ENCODE measurements around the gene ANGPTL1. TPM values are rescaled to one million over a fixed set of nuclear protein-coding genes. Genes with fewer than 3 reads are reported as not detected.

ANGPTL1 gene
- total RNA-seq = 10 to 100 TPM; 13.2 to 25.7 (median 20.6) TPM
- polyA plus RNA-seq = 19.1 TPM
- long read RNA-seq, donor 1, transcript ANGPTL1-201 (6 exons, 3,348 nt) = major isoform, 6 of 23 reads
- long read RNA-seq, donor 1, transcript ANGPTL1-202 (5 exons, 2,289 nt) = major isoform, 6 of 23 reads
- long read RNA-seq, donor 1, partial matches to known transcripts = 10 of 23 reads
- long read RNA-seq, donor 1, other reads (novel, unspliced or antisense) = 1 of 23 reads
- long read RNA-seq, donor 2, partial matches to known transcripts = 6 of 8 reads
- long read RNA-seq, donor 2, other reads (novel, unspliced or antisense) = 0 of 8 reads
- long read RNA-seq, donor 3, transcript ANGPTL1-202 (5 exons, 2,289 nt) = minor isoform, 7 of 50 reads
- long read RNA-seq, donor 3, transcript ANGPTL1-201 (6 exons, 3,348 nt) = major isoform, 8 of 50 reads
- long read RNA-seq, donor 3, partial matches to known transcripts = 30 of 50 reads
- long read RNA-seq, donor 3, other reads (novel, unspliced or antisense) = 5 of 50 reads
- long read RNA-seq, donor 4, partial matches to known transcripts = 1 of 4 reads
- long read RNA-seq, donor 4, other reads (novel, unspliced or antisense) = 0 of 4 reads

GRCh38 chr1:178870944-178871343 is at the start of gene ANGPTL1:
Gene ANGPTL1, minus strand, starts transcription at chr1:178871077. Its CDS starts 5,301 bp downstream, at chr1:178865776.
- Histone ChIP-seq H3K27ac (ENCODE audit: low read length) (no peak within 1 kb of the TSS), H3K9me3 (ENCODE audit: control insufficient read depth, low read length) (no peaks in the 10 kb centered on the region), H3K27me3 (ENCODE audit: control insufficient read depth, insufficient read depth) (no peaks in the 10 kb centered on the region), H3K4me3 (ENCODE audit: low read length) (peak within 1 kb of the TSS; percentile 68), H3K4me1 (ENCODE audit: control insufficient read depth, insufficient read depth, low read length) (no peaks in the 10 kb centered on the region)
- intact Hi-C loops (cut with DNase I) = no loop called here
- no peak for DNase-seq
- 43% methylated on average over 4 of the region's 4 CpGs for WGBS
- ATAC-seq = peak; percentile 41 to 77

DNA sequence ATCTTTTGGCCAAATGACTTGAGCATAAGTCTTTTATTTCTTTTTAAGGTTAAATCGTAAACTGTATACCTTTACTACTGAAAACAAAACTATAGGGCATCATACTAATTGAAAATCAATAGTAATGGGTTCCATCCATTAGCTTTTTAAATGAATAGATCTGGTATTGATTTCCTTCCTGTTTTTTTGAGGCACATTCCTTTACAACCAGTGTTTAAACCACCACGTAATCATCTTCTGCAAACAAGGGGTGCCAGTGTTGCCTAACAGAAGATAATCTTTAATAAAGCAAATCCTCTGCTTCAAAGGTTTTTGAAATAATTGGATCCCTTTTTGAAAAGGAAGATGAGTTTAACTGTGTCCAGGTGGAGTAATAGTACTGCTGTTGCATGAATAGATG is 48.7 kb upstream of the ANGPTL1 start:
- intact Hi-C loops (cut with DNase I) = no loop called here
- DNase-seq (no peak), ATAC-seq (no peak)
- no peak overlapping the region for H3K4me3 ChIP-seq (ENCODE audit: low read length)
- H3K4me1 ChIP-seq (ENCODE audit: control insufficient read depth, insufficient read depth, low read length) = peaks cover 1% of the 10 kb centered on the region
- H3K27ac ChIP-seq (ENCODE audit: low read length) = no peak overlapping the region
- H3K27me3 ChIP-seq (ENCODE audit: control insufficient read depth, insufficient read depth) = no peaks in the 10 kb centered on the region
- 85% methylated on average over 2 of the region's 2 CpGs for WGBS
- H3K9me3 ChIP-seq (ENCODE audit: control insufficient read depth, low read length) = no peaks in the 10 kb centered on the region

DNA sequence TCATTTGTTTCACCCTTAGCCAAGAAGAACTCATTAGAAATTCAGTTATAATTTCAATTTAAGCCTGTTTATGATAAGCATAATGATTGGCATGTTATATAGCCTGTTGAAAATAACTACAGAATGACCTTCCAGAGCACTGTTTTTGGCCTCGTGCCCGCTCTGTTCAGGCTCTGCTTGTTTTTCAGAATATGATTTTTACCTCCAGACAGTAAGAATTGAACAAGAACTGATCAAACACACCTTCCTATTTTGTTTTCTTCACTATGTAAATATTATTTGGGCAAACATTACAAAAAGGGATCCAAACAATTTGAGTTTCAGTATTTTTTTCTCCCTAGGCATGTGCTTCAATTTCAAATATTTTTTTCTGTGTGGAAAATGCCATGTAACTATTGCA is 48.1 kb upstream of the ANGPTL1 start:
- H3K4me3 ChIP-seq (ENCODE audit: low read length) = no peak overlapping the region
- no peaks in the 10 kb centered on the region for H3K9me3 ChIP-seq (ENCODE audit: control insufficient read depth, low read length)
- no peak for ATAC-seq
- WGBS = 66% methylated on average over 2 of the region's 2 CpGs
- no peak overlapping the region for H3K27ac ChIP-seq (ENCODE audit: low read length)
- peak in 2 of 3 donors; percentile 46 to 71 for DNase-seq
- peaks cover 1% of the 10 kb centered on the region for H3K4me1 ChIP-seq (ENCODE audit: control insufficient read depth, insufficient read depth, low read length)
- H3K27me3 ChIP-seq (ENCODE audit: control insufficient read depth, insufficient read depth) = no peaks in the 10 kb centered on the region
- intact Hi-C loops (cut with DNase I) = no loop called here

- 62% methylated on average over 6 of the region's 6 CpGs for WGBS
- H3K27ac ChIP-seq (ENCODE audit: low read length) = no peak overlapping the region
These were observed 47.4 kb upstream of the ANGPTL1 start for GRCh38 chr1:178918308-178918707.

DNA sequence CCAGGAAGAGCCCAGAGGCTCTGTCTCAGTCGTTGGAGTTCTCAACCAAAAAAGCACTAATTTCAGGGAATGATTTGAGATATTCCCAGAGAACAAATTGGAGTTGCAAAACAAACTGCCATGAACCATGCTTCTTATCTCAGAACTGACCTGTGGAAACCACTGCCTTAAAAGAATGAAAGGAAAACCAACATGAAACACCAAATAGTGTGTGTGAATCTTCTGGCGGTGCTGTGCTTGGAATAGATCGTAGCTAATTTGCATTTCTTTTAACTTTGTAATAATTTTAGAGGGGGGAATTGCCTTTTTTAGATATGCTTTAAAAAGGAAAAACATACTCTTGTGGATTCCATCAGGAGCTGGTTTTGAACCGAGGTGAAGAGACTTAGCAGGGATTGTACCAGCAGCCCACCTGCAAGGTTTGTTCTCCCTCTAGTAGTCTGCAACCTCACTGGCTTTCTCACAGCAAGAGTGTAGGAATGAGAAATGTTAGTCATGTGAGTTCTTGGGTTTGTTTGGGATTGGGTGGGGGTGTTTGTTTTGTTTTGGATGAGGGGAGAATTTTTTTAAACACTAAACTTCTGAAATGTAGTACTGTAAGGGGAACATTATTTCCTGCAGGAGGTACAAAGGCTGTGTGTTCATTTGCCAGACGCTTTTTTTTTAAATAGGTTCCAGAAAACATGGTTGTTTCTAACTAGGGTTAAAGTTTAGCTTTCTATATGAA is 45.7 kb upstream of the ANGPTL1 start:
- ATAC-seq = no peak
- H3K27ac ChIP-seq (ENCODE audit: low read length) = no peak overlapping the region
- peaks cover 1% of the 10 kb centered on the region for H3K4me1 ChIP-seq (ENCODE audit: control insufficient read depth, insufficient read depth, low read length)
- intact Hi-C loops (cut with DNase I) = no loop called here
- H3K27me3 ChIP-seq (ENCODE audit: control insufficient read depth, insufficient read depth) = no peaks in the 10 kb centered on the region
- H3K4me3 ChIP-seq (ENCODE audit: low read length) = no peak overlapping the region
- no peaks in the 10 kb centered on the region for H3K9me3 ChIP-seq (ENCODE audit: control insufficient read depth, low read length)
- DNase-seq = no peak
- WGBS = 75% methylated on average over 5 of the region's 5 CpGs

More at GRCh38 chr1:178918308-178918707, 47.4 kb upstream of the ANGPTL1 start:
- Histone ChIP-seq H3K4me3 (ENCODE audit: low read length) (no peak overlapping the region), H3K9me3 (ENCODE audit: control insufficient read depth, low read length) (no peaks in the 10 kb centered on the region), H3K4me1 (ENCODE audit: control insufficient read depth, insufficient read depth, low read length) (peaks cover 1% of the 10 kb centered on the region), H3K27me3 (ENCODE audit: control insufficient read depth, insufficient read depth) (no peaks in the 10 kb centered on the region)
- DNase-seq (no peak), ATAC-seq (no peak)
- intact Hi-C loops (cut with DNase I) = no loop called here

DNA sequence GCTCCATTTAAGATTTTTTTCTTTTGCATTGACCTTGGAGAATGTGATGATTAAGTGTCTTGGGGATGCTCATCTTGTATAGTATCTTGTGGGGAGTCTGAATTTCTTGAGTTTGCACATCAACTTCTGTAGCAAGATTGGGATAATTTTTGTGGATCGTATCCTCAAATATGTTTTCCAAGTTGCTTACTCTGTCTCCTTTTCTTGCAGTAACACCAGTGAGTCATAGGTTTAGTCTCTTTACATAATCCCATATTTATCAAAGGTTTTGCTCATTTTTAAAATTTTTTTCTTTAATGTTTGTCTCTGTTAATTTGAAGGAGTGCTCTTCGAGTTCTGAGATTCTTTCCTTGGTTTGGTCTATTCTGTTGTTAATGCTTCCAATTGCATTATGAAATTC is 41.7 kb upstream of the ANGPTL1 start:
- Histone ChIP-seq H3K4me1 (ENCODE audit: control insufficient read depth, insufficient read depth, low read length) (no peaks in the 10 kb centered on the region), H3K4me3 (ENCODE audit: low read length) (no peak overlapping the region), H3K9me3 (ENCODE audit: control insufficient read depth, low read length) (no peaks in the 10 kb centered on the region), H3K27me3 (ENCODE audit: control insufficient read depth, insufficient read depth) (no peaks in the 10 kb centered on the region), H3K27ac (ENCODE audit: low read length) (no peak overlapping the region)
- WGBS = 96% methylated on average over 2 of the region's 2 CpGs
- intact Hi-C loops (cut with DNase I) = no loop called here
- DNase-seq (no peak), ATAC-seq (no peak)

DNA sequence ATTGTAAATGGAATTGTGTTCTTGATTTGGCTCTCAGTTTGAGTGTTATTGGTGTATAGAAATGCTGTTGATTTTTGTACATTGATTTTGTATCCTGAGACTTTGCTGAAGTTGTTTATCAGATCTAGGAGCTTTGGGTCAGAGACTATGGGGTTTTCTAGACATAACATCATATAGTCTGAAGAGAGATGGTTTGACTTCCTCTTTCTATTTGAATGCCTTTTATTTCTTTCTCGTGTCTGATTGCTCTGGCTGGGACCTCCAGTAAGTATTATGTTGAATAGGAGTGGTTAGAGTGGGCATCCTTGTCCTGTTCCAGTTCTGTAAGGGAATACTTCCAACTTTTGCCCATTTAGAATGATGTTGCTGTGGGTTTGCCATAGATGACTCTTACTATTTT is 39.1 kb upstream of the ANGPTL1 start:
- intact Hi-C loops (cut with DNase I) = no loop called here
- no peak overlapping the region for H3K27ac ChIP-seq (ENCODE audit: low read length)
- no peaks in the 10 kb centered on the region for H3K27me3 ChIP-seq (ENCODE audit: control insufficient read depth, insufficient read depth)
- ATAC-seq (no peak), DNase-seq (no peak)
- no peaks in the 10 kb centered on the region for H3K9me3 ChIP-seq (ENCODE audit: control insufficient read depth, low read length)
- no peak overlapping the region for H3K4me3 ChIP-seq (ENCODE audit: low read length)
- 98% methylated on average over 1 of the region's 1 CpG for WGBS
- H3K4me1 ChIP-seq (ENCODE audit: control insufficient read depth, insufficient read depth, low read length) = no peaks in the 10 kb centered on the region

DNA sequence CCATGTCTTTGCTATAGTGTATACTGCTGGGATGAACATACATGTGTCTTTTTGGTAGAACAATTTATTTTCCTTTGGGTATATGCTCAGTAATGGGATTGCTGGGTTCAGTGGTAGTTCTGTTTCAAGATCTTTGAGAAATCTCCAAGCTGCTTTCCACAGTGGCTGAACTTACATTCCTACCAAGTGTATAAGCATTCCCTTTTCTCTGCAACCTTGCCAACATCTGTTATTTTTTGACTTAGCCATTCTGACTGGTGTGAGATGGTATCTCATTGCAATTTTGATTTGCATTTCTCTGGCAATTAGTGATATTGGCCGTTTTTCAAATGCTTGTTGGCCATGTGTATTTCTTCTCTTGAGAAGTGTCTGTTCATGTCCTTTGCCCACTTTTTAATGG is 37.5 kb upstream of the ANGPTL1 start:
- intact Hi-C loops (cut with DNase I) = no loop called here
- H3K27me3 ChIP-seq (ENCODE audit: control insufficient read depth, insufficient read depth) = no peaks in the 10 kb centered on the region
- H3K27ac ChIP-seq (ENCODE audit: low read length) = no peak overlapping the region

GRCh38 chr1:178901482-178902125 is 30.7 kb upstream of the ANGPTL1 start:
- DNase-seq = no peak
- intact Hi-C loops (cut with DNase I) = no loop called here
- WGBS = 97% methylated on average over 1 of the region's 1 CpG
- Histone ChIP-seq H3K27me3 (ENCODE audit: control insufficient read depth, insufficient read depth) (no peaks in the 10 kb centered on the region), H3K27ac (ENCODE audit: low read length) (no peak overlapping the region), H3K9me3 (ENCODE audit: control insufficient read depth, low read length) (no peaks in the 10 kb centered on the region), H3K4me1 (ENCODE audit: control insufficient read depth, insufficient read depth, low read length) (no peaks in the 10 kb centered on the region), H3K4me3 (ENCODE audit: low read length) (no peak overlapping the region)
- no peak for ATAC-seq

More for the DNA sequence above, 37.5 kb upstream of the ANGPTL1 start:
- Histone ChIP-seq H3K4me3 (ENCODE audit: low read length) (no peak overlapping the region), H3K9me3 (ENCODE audit: control insufficient read depth, low read length) (no peaks in the 10 kb centered on the region), H3K4me1 (ENCODE audit: control insufficient read depth, insufficient read depth, low read length) (no peaks in the 10 kb centered on the region)
- DNase-seq (no peak), ATAC-seq (no peak)
- 69% methylated on average over 1 of the region's 1 CpG for WGBS

- intact Hi-C loops (cut with DNase I) = no loop called here
- Histone ChIP-seq H3K27ac (ENCODE audit: low read length) (no peak overlapping the region), H3K27me3 (ENCODE audit: control insufficient read depth, insufficient read depth) (no peaks in the 10 kb centered on the region), H3K9me3 (ENCODE audit: control insufficient read depth, low read length) (no peaks in the 10 kb centered on the region), H3K4me3 (ENCODE audit: low read length) (no peak overlapping the region), H3K4me1 (ENCODE audit: control insufficient read depth, insufficient read depth, low read length) (no peaks in the 10 kb centered on the region)
- WGBS = 89% methylated on average over 2 of the region's 2 CpGs
- DNase-seq (no peak), ATAC-seq (no peak)
These were observed 28.5 kb upstream of the ANGPTL1 start for GRCh38 chr1:178899402-178899801.

- no peak for ATAC-seq
- intact Hi-C loops (cut with DNase I) = no loop called here
These were observed 27.5 kb upstream of the ANGPTL1 start for GRCh38 chr1:178898401-178898800.

More at GRCh38 chr1:178898401-178898800, 27.5 kb upstream of the ANGPTL1 start:
- WGBS = 92% methylated on average over 1 of the region's 1 CpG
- no peak overlapping the region for H3K4me3 ChIP-seq (ENCODE audit: low read length)
- no peaks in the 10 kb centered on the region for H3K27me3 ChIP-seq (ENCODE audit: control insufficient read depth, insufficient read depth)
- H3K27ac ChIP-seq (ENCODE audit: low read length) = no peak overlapping the region
- H3K4me1 ChIP-seq (ENCODE audit: control insufficient read depth, insufficient read depth, low read length) = no peaks in the 10 kb centered on the region
- H3K9me3 ChIP-seq (ENCODE audit: control insufficient read depth, low read length) = no peaks in the 10 kb centered on the region
- DNase-seq = no peak
